Glomerular endothelial cell (primary cell): ENCODE results near the gene CCDC148. TPM values are rescaled to one million over a fixed set of nuclear protein-coding genes. Genes with fewer than 3 reads are reported as not detected.
"Not testable (repeated sequence)": the region's sequence is repeated elsewhere in the genome, so short reads cannot be mapped to it uniquely, and the experiment has no call there.

Source experiments
- DNase-seq: peaks from one replicate; pipeline ENCODE4 v3.0.0-alpha.2; 2011; ENCODE audit warnings: low read depth, low spot score; ENCODE audit errors: extremely low read depth
- total RNA-seq: library from RNA; depleted of rRNA; stranded (reverse); fragments of >200 nt; gene quantifications from 2 replicates; pipeline ENCODE4 v1.2.3, GENCODE V29; 2015

CCDC148 gene
- total RNA-seq, 1 donor from 2014 or later, result 0.35 TPM

GRCh38 chr2:158223066-158223465 is 233.5 kb downstream of the CCDC148 start:
- DNase-seq, result not testable (repeated sequence)

GRCh38 chr2:158221063-158222020 is 235.2 kb downstream of the CCDC148 start:
- no peak for DNase-seq

- no peak for DNase-seq
Measured at GRCh38 chr2:158217593-158217992, 239.0 kb downstream of the CCDC148 start.

GRCh38 chr2:158214431-158214830 is 242.1 kb downstream of the CCDC148 start:
- DNase-seq, result peak; percentile 89

- no peak for DNase-seq
Measured at GRCh38 chr2:158213773-158214172, 242.8 kb downstream of the CCDC148 start.

GRCh38 chr2:158212301-158212700 is 244.3 kb downstream of the CCDC148 start:
- DNase-seq, result no peak

- DNase-seq, result no peak
Measured at GRCh38 chr2:158211502-158211901, 245.1 kb downstream of the CCDC148 start.

- DNase-seq, result no peak
Measured at GRCh38 chr2:158207354-158207753, 249.2 kb downstream of the CCDC148 start.

GRCh38 chr2:158205215-158205614 is 251.3 kb downstream of the CCDC148 start:
- no peak for DNase-seq

GRCh38 chr2:158204741-158205165 is 251.8 kb downstream of the CCDC148 start:
- DNase-seq, result no peak

GRCh38 chr2:158202161-158202815 is 254.3 kb downstream of the CCDC148 start:
- DNase-seq, result peak; percentile 56

GRCh38 chr2:158199928-158200650 is 256.5 kb downstream of the CCDC148 start:
- no peak for DNase-seq

- DNase-seq, result no peak
Measured at GRCh38 chr2:158197940-158198339, 258.6 kb downstream of the CCDC148 start.

- no peak for DNase-seq
Measured at GRCh38 chr2:158194229-158194628, 262.3 kb downstream of the CCDC148 start.

- DNase-seq, result no peak
Measured at GRCh38 chr2:158192515-158193443, 263.8 kb downstream of the CCDC148 start.

- DNase-seq, result no peak
Measured at GRCh38 chr2:158191076-158191895, 265.3 kb downstream of the CCDC148 start.

- no peak for DNase-seq
Measured at GRCh38 chr2:158189526-158189925, 267.0 kb downstream of the CCDC148 start.

- DNase-seq, result no peak
Measured at GRCh38 chr2:158187908-158188307, 268.6 kb downstream of the CCDC148 start.
